ENCODE results near the gene CXXC5.
"Not testable (repeated sequence)": the region's sequence is repeated elsewhere in the genome, so short reads cannot be mapped to it uniquely, and the experiment has no call there.

The CXXC5 gene

DNA sequence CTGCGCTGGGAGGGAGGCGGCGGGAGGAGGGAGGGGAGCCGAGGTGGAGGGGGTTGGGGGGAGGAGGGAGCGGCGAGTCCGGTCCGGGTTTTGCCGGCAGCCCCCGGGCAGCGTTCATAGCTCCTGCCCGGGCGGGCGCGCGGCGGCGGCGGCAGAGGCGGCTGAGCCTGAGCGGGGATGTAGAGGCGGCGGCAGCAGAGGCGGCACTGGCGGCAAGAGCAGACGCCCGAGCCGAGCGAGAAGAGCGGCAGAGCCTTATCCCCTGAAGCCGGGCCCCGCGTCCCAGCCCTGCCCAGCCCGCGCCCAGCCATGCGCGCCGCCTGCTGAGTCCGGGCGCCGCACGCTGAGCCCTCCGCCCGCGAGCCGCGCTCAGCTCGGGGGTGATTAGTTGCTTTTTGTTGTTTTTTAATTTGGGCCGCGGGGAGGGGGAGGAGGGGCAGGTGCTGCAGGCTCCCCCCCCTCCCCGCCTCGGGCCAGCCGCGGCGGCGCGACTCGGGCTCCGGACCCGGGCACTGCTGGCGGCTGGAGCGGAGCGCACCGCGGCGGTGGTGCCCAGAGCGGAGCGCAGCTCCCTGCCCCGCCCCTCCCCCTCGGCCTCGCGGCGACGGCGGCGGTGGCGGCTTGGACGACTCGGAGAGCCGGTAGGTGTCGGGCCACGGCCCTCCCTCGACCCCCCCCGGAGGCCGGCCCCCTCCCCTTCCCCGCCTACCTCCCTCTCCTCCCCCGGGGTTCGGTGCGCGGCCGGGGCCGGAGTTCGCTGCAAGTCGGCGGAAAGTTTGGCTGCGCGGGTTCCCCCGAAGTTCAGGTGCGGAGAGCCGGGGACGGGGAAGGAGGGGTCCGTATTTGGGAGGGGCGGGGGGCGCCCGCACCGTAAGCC is at the start of gene CXXC5:
CXXC5 (plus strand) TSS at position 145 of the 877 bp plus-strand sequence. CDS start 32,175 bp downstream, outside the sequence.
- DNase-seq = peak; percentile 71

DNA sequence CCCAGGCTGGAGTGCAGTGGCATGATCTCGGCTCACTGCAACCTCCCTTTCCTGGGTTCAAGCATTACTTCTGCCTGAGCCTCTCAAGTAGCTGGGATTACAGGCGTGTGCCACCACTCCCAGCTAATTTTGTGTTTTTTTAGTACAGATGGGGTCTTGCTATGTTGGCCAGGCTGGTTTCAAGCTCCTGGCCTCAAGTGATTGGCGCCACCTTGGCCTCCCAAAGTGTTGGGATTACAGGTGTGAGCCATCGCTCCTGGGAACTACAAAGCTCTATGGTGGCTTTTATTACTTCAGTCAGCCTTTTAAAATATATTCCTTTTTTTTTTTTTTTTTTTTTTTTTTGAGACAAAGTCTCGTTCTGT is 49.6 kb upstream of the CXXC5 start:
- DNase-seq = not testable (repeated sequence)

DNA sequence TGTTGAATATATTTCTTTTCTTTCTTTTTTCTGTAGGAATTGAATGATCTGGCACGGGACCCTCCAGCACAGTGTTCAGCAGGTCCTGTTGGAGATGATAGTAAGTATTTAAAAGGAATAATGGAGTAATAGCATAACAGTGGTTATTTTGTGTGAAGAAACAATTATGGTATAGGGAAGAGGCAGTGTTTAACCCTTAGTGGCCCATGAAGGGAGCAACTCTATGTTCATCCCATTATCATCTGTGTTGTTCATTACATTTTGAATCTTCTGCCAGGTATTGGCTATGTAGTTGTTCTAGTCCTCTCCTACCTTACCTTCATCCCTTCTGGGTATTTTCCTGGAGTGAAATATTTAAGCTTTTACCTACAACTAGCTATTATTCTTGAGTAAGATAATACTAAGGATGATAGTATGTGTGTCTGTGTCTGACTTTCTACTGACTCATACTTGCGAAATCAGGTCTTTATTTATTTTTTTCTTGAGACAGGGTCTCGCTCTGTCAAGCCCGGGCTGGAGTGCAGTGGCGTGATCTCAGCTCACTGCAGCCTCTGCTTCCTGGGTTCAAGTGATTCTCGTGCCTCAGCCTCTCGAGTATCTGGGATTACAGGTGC is 47.7 kb upstream of the CXXC5 start:
- no peak for DNase-seq

DNA sequence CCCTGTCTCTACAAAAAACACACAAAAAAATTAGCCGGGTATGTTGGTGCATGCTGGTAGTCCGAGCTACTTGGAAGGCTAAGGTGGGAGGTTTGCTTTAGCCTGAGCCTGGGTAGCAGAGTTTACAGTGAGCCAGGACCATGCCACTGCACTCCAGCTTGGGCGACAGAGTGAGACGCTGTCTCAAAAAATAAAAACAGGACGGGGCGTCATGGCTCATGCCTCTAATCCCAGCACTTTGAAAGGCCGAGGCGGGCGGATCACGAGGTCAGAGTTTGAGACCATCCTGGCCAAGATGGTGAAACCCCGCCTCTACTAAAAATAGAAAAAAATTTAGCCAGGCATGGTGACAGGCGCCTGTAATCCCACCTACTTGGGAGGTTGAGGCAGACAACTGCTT is 46.7 kb upstream of the CXXC5 start:
- DNase-seq = no peak

DNA sequence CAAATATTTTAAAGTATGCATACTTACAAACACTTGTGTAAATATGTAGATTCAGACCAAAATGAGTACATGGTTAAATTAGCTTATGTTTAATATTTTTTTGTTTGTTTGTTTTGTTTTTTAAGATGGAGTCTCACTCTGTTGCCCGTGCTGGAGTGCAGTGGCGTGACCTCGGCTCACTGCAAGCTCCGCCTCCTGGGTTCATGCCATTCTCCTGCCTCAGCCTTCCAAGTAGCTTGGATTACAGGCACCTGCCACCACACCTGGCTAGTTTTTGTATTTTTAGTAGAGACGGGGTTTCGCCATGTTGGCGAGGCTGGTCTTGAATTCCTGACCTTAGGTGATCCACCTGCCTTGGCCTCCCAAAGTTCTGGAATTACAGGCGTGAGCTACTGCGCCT is 46.2 kb upstream of the CXXC5 start:
- not testable (repeated sequence) for DNase-seq

DNA sequence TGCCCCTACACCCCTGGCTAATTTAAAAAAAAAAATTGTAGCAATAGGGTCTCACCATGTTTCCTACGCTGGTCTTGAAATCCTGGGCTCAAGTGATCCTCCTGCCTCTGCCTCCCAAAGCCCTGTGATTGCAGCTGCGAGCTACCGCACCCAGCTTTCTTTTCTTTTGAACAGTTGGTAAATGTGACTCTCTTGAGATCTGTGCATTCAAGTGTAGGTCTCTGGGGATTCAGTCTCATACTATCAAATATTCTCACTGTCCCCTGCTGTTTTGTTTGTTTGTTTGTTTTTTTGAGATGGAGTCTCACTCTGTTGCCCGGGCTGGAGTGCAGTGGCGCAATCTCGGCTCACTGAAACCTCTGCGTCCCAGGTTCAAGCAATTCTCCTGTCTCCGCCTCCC is 42.3 kb upstream of the CXXC5 start:
- no peak for DNase-seq

DNA sequence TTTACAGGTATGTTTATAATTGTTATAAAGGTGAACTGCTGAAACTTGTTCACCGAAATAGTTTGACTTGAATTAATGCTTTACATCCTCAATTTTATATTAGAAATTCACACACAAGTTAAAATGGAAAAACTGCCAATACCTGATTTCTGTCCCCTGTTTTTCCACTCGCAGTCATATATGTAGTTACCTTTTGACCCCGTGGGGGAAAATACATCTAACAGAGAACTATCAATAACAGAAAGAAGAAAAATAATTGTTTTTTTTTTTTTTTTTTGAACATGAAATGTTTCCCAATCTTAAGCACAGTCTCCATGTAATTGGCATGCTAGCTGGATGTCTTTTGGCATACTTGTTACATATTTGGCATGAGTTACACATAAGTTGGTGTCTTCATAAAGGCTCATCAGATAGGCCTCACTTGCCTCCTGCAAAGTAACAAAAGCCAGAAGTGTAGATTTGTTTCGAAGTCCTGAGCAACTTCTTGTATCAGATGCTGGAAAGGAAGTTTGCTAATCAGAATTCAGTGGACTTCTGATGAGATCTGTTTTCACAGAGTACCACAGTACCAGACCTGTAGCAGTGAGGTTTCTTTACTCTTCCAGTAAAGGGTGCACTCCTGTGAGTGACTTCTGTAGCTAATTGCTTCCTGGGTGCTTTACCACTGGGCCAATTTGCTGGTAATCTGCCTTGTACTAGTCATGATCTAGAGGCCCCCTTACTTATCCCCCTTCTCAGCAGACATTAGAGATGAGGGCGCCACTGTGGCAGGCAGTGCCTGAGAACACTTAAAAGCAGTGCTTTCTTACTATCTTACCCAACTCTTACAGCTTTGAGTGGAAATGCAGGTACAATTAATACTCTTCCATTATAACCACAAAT is 36.2 kb upstream of the CXXC5 start:
- DNase-seq = no peak

DNA sequence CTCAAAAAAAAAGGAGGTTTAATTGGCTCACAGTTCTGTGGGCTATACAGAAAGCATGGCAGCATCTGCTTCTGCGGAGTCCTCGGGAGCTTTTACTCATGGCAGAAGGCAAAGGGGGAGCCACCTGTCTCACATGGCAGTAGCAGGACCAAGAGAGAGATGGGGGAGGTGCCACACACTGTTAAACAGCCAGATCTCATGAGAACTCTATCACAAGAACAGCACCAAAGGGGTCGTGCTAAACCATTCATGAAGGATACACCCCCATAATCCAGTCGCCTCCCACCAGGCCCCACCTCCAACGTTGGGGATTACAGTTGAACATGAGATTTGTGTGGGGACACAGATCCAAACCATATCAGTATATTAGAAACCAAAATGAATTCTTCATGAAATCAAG is 28.3 kb upstream of the CXXC5 start:
- no peak for DNase-seq

DNA sequence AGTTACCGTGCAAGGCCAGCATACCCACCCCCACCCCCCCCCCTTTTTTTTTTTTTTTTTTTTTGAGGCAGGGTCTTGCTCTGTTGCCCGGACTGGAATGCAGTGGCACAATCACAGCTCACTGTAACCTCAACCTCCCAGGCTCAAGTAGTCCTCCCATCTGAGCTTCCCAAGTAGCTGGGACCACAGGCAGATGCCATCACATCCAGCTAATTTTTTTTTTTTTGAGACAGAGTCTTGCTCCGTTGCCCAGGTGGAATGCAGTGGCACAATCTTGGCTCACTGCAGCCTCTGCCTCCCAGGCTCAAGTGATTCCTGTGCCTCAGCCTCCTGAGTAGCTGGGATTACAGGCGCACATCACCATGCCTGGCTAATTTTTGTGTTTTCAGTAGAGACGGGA is 22.8 kb upstream of the CXXC5 start:
- DNase-seq = not testable (repeated sequence)

DNA sequence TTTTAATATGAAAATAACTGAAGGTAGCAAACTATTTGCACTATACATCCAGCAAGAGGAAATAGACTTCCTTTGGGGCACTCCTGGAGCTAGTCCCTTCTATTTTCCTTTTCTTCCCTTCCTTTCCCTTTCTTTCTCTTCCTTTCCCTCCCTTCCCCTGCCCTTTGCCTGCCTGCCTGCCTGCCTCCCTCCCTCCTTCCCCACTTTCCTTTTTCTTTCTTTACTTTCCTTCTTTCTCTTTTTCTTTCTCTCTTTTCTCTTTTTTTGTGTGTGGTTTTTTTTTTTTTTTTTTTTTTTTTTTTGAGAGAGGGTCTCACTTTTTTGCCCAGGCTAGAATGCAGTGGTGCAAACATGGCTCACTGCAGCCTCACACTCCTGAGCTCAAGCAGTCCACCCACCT is 17.3 kb upstream of the CXXC5 start:
- no peak for DNase-seq

DNA sequence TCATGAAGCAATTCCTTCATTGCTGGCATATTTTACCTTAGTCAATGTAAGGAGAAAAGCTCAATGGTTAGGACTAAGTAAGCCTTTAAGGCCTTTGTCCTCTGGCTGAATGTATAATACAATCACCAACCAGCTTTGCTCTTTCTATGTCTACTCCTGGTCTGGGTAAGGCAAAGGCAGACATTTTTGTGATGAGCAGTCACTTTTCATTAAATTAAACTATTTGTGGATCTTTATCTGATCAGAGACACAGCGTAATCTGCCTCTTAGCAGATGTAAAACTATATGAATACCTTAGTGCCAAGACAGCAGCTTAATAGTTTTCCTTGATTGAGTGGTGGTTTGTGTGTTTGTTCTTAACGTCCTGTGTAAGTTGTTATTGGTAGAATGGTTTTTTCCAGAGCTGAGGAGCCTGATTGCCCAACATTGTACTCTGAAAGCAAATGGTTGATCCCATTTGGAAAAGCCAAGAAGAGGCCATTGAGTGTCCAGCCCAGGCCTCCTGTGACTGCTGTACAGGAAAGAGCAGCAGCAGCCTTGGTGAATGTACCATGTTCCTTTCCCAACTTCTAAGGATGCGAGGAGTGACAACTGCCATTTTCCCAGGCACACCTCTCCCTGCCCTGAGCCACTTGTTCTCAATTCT is 16.5 kb upstream of the CXXC5 start:
- DNase-seq = no peak

DNA sequence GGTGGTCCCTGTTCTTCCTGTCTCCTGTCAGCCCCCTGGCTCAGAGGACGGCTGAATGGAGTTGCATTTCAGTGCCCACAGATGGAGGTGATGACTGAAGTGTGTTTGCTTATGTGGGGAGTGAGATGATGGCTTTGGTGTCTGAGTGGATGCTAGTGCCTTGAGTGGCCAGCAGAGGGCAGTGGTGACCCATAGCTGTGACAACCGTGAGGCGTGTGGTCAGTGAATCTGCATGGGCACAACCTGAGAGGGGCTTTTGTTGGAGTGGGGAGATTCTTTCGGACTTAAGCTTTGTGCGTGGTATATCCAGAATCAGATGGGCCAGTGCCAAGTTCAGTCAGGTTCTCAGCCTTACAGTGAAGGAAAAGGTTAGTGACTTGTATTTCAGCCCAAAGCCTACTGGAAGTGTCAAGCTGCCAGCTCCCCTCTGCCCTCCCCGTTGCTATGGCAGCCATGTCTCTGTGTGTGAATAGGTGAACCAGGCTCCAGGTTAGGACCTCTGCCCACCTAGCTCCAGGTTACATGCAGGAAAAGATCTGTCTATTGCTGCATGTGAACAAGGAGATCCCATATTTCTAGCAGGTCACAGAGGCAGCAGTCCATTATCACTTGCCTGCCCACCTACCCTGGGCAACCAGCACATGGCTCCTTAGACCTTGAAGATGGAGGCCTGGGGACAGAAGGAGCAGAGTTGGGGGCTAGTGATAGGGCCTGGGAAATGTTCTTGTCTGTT is 14.7 kb upstream of the CXXC5 start:
- DNase-seq = peak; percentile 54

DNA sequence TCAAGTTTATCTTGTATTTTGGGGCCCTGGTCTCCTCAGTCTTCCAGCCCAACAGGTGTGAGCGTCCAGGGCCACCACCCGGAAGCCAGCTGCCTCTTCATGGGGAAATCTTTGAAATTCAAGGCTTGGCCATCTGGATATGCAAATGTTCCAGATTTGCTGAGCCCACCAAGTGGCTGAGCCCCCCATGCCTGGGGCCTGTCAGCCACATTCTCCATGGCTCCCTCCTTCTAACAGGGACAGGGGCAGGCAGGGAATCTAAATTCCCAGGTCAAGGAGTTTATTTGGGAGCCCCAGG is 14.2 kb upstream of the CXXC5 start:
- DNase-seq = no peak

DNA sequence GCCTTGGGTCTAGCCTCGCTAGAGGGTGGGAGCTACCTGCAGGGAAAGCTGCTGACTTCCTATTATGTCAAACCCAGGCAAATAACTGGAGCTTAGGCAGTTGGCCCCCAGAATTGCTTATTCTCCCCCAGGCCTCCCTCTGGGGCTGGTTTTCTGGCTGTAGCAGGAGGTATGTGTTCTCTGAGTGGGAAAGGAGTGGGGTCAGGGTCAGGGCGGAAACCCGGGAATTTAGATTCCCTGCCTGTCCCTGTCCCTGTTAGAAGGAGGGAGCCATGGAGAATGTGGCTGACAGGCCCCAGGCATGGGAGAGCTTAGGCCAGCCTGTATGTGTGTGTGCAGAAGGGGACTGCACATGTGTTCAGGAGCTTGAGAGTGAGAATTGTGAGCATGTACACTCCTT is 13.6 kb upstream of the CXXC5 start:
- no peak for DNase-seq

DNA sequence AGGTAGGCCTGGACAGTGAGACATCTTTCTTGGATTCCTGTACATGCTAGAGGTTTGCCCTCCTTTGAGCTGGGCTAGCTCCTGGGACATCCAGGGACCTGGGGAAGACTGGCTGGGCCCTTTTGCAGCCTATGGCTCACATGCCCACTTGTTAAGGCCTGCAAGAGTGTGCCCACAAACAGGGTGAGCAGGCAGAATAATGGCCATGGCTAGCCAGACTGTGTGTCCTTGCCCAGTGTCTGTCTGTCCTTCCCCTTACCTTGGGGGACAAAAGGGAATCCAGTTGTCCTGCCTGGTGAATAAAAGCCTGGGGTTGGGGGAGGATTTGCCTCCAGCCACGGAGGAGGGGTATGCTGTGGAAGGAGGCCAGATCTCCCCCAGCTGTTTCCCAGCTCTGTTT is 13.0 kb upstream of the CXXC5 start:
- DNase-seq = no peak

DNA sequence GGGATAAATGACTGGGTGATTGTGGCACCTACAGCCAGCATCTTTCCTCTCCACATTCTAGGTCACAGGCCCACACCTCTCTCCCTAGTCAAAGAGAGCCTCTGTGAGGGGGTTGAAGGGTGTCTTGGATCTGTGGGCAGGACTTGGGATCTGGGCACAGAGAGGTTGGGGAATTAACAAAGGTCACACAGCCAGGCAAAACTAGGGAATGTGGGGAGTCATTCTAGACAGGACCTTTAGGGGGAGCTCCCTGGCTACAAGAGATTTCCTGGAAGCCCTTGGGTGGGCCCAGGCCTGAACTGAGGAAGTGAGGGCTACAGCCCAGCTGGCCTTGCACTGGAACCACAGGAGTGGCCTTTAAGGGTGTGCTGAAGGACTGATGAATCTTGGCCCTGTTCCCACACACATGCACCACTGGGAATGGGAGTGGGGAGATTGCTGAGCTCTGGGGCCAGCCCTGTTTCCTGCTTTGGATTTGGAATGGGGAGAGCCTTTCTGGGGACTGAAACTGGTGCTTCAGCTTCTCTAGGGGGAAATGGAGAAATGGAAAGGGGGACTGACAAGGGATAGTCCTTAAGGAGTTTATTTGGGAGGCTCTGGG is 12.4 kb upstream of the CXXC5 start:
- peak; percentile 49 for DNase-seq

DNA sequence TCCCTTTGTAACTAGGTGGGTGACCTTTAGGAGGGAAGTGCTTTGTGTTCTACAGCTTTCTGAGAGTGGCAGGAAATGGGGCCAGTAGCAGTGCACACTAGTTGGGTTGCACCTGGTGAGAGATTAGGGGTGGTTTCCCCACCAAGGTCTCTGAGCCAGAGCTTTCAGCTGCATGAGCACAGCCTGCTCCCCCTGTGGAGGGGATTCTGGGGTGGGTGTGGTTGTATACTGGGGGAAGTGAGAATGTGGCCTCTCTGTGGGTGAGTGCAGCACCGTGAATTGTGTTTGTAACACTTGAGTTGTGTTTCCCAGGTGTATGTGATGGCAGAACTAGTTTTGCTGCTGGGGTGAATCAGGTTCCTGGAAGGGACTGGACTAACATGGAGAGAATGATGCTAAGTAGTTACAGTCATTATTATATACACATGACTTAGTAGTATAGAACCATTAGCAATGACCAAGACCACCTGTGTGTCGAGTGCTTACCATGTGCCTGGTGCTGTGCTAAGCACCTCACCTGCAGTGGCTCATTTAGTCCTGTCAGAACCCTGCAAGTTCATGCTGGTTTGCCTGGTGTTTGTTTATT is 11.8 kb upstream of the CXXC5 start:
- no peak for DNase-seq

DNA sequence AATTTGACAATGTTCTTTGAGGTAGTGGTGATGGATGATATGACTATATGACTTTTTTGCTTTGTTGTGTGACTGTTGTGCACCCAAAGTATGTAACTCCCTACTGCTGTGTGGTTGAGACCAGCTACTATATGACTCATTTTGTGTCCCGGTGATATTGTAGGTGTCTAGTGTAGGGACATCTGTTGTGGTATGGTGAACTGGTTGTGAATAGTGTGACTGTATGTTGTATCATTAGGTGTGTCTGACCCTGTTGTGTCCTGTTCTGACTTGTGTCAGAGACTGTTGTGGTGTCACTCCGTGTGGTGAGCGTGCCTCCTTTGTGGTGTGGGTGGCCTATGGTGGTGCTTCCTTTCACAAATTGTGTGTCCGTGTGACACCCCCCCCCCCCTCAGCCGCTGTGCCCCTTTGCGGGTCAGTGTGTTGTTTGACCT is 11.2 kb upstream of the CXXC5 start:
- no peak for DNase-seq

DNA sequence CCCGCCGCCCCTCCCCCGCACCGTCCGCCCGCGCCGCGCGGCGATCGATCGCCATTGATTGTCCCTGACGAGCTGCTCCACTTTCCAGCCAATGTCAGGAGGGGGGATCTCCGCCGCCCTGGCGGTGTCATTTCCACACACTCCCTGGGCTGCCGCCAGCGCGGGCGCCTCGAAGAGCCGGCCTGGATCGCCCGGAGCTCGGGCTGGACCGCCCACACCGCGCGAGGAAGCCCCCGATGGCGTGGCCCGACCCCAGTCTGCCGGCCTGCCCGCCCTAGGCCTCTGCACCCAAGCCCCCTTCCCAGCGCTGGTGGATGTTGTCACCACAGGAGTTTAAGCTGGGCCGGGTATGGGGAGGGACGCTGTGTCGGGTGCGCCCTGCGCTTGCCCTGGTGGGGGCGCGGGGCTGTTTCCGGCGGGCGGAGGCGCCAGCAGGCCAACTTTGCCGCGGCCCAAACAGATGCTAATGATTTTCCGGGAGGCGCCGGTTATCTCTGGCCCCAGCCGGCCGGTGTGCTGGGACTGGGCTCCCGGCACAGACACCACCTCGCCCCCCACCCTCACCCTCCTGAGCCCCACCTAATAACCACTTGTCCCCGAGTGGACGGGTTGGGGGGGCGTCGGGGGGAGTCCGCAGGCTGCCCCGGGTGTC is 10.6 kb upstream of the CXXC5 start:
- no peak for DNase-seq

DNA sequence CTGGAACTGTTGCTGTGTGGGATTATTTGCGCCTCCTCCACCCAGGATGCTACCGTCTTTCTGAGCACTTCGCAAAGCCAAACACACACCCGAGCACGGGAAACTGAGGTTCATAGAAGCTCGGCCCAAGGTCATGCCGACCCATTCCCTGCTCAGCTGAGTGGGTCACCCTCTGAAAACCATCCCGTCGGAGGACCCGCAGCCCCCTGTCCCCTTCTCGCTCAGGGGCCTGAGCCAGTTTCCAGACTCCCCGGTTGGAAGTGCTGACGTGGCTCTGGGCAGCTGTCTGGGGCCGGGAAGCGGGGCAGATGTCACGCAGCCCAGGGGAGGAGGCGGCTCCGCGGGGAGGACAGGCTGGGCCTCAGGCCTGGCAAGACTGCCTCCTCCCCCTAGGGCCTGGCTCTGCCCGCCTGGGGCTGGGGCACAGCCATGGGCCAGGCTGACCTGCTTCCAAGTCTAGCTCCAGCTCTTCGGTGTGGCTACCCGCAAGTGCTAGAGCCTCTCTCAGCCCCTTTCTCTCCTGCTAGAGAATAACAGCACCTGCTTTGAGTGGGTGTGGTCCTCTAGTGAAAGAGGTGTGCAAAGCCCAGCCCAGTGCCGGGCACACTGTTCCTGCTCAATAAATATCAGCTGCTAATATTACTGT is 9.9 kb upstream of the CXXC5 start:
- DNase-seq = no peak

All from T1000 (cell line).